Measurements from ENCODE around the gene NOD1.

The NOD1 gene

DNA sequence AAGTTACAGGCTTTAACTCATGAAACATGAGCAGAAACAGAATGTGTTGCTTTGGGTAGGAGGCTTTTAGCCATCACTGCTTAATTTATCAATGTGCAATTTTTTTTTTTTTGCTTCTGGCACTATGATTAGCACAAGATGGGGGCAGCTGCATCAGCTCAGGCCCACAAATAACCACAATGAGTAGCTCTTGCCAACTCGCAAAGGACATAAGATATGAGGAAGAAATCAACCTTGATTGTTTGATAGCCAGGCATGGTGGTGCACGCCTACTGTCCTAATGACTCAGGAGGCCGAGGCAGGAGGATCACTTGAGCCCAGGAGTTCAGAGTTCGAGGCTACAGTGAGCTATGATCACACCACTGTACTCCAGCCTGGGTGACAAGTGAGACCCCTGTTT, 12.3 kb downstream of the NOD1 start:
- H3K36me3 ChIP-seq (ENCODE audit: low read depth) = no peaks in the 10 kb centered on the region
- no peaks in the 10 kb centered on the region for H3K4me1 ChIP-seq (ENCODE audit: insufficient read depth, poor library complexity, severe bottlenecking)
- no peak overlapping the region for H3K27ac ChIP-seq (ENCODE audit: poor library complexity, severe bottlenecking)
- ATAC-seq (ENCODE audit: low read depth) = no peak
- DNase-seq (ENCODE audit: low spot score) = no peak
- H3K4me3 ChIP-seq (ENCODE audit: severe bottlenecking) = no peak overlapping the region
- no peaks in the 10 kb centered on the region for H3K9me3 ChIP-seq (ENCODE audit: severe bottlenecking)
- H3K27me3 ChIP-seq (ENCODE audit: insufficient read depth, poor library complexity, severe bottlenecking) = no peaks in the 10 kb centered on the region
- TF ChIP-seq CTCF (IDR thresholded peaks at IDR 0.05; ENCODE audit: poor library complexity, severe bottlenecking) = no peak

DNA sequence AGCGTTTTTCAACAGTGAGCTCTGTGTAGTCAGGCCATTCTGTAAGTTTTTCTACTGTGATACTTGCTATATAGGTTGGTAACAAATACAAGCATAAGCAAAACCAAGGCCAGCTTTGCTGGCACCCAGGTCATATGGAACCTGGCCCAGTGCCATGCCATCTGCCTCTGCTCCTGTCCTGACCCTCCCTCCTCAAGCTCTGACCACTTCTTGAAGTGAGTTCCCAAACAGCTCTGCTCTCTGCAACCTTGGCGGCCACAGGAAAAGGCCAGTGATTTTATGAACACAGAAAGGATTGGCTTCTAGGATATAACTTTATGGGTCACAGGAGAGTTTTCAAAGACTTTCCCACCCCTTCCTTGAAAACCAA, 12.8 kb downstream of the NOD1 start:
- Histone ChIP-seq H3K36me3 (ENCODE audit: low read depth) (no peaks in the 10 kb centered on the region), H3K4me1 (ENCODE audit: insufficient read depth, poor library complexity, severe bottlenecking) (no peaks in the 10 kb centered on the region), H3K27me3 (ENCODE audit: insufficient read depth, poor library complexity, severe bottlenecking) (no peaks in the 10 kb centered on the region), H3K9me3 (ENCODE audit: severe bottlenecking) (no peaks in the 10 kb centered on the region), H3K4me3 (ENCODE audit: severe bottlenecking) (no peak overlapping the region), H3K27ac (ENCODE audit: poor library complexity, severe bottlenecking) (no peak overlapping the region)
- no peak for TF ChIP-seq CTCF (IDR thresholded peaks at IDR 0.05; ENCODE audit: poor library complexity, severe bottlenecking)
- ATAC-seq (ENCODE audit: low read depth) (no peak), DNase-seq (ENCODE audit: low spot score) (no peak)

- no peak for TF ChIP-seq CTCF (IDR thresholded peaks at IDR 0.05; ENCODE audit: poor library complexity, severe bottlenecking)
- DNase-seq (ENCODE audit: low spot score) (no peak), ATAC-seq (ENCODE audit: low read depth) (no peak)
- Histone ChIP-seq H3K27me3 (ENCODE audit: insufficient read depth, poor library complexity, severe bottlenecking) (no peaks in the 10 kb centered on the region), H3K9me3 (ENCODE audit: severe bottlenecking) (no peaks in the 10 kb centered on the region), H3K27ac (ENCODE audit: poor library complexity, severe bottlenecking) (no peak overlapping the region), H3K4me3 (ENCODE audit: severe bottlenecking) (no peak overlapping the region), H3K4me1 (ENCODE audit: insufficient read depth, poor library complexity, severe bottlenecking) (no peaks in the 10 kb centered on the region), H3K36me3 (ENCODE audit: low read depth) (no peaks in the 10 kb centered on the region)
These were observed 13.4 kb downstream of the NOD1 start for GRCh38 chr7:30465046-30465810.

DNA sequence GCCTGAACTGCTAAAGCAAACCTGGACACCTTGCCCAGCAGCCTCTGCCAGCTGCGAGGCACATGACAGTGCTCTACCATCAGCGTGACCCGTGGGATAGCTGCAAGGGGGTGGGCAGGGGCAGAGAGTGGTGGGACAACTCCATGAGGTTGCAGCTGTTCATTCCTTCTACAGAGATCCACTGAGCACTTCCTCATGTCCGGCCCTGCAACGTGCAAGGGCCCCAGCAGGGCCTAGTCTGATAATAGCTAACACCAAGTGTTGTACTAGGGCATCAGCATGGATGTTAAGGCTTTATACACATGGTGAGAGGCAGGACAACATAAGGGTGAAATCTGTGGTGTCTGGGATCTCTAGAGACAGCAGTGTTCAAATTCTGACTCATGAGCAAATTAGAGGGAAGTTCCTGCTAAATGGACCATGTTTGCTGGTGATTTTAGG, 14.3 kb downstream of the NOD1 start:
- Histone ChIP-seq H3K27ac (ENCODE audit: poor library complexity, severe bottlenecking) (no peak overlapping the region), H3K4me1 (ENCODE audit: insufficient read depth, poor library complexity, severe bottlenecking) (peaks cover 8% of the 10 kb centered on the region), H3K27me3 (ENCODE audit: insufficient read depth, poor library complexity, severe bottlenecking) (no peaks in the 10 kb centered on the region), H3K36me3 (ENCODE audit: low read depth) (no peaks in the 10 kb centered on the region), H3K4me3 (ENCODE audit: severe bottlenecking) (no peak overlapping the region), H3K9me3 (ENCODE audit: severe bottlenecking) (no peaks in the 10 kb centered on the region)
- no peak for DNase-seq (ENCODE audit: low spot score)
- no peak for TF ChIP-seq CTCF (IDR thresholded peaks at IDR 0.05; ENCODE audit: poor library complexity, severe bottlenecking)
- ATAC-seq (ENCODE audit: low read depth) = no peak

- Histone ChIP-seq H3K27ac (ENCODE audit: poor library complexity, severe bottlenecking) (no peak overlapping the region), H3K27me3 (ENCODE audit: insufficient read depth, poor library complexity, severe bottlenecking) (no peaks in the 10 kb centered on the region), H3K9me3 (ENCODE audit: severe bottlenecking) (no peaks in the 10 kb centered on the region), H3K4me1 (ENCODE audit: insufficient read depth, poor library complexity, severe bottlenecking) (peaks cover 13% of the 10 kb centered on the region), H3K36me3 (ENCODE audit: low read depth) (no peaks in the 10 kb centered on the region), H3K4me3 (ENCODE audit: severe bottlenecking) (no peak overlapping the region)
- DNase-seq (ENCODE audit: low spot score) = no peak
- no peak for ATAC-seq (ENCODE audit: low read depth)
- no peak for TF ChIP-seq CTCF (IDR thresholded peaks at IDR 0.05; ENCODE audit: poor library complexity, severe bottlenecking)
These were observed 15.0 kb downstream of the NOD1 start for GRCh38 chr7:30463405-30464145.
